Activated CD4-positive, alpha-beta T cell treated with anti-CD3 and anti-CD28 coated beads, Interleukin-2, amount 10 ng/mL, durations not matched to agents 7 days and 5 days (primary cell): Measurements from ENCODE around the gene CLEC2L. TPM values are rescaled to one million over a fixed set of nuclear protein-coding genes. Genes with fewer than 3 reads are reported as not detected.

Experiments
- CTCF ChIA-PET: fragments of 350-600 bp; sonication (Branson Sonifier 250); formaldehyde crosslinking; loops from one replicate; lab custom pipeline; 2021; ENCODE audit warnings: antibody characterized with exemption; lab: Charles Lee
- POLR2A ChIA-PET: fragments of 350-600 bp; sonication (Branson Sonifier 250); formaldehyde crosslinking; loops from one replicate; lab custom pipeline; 2021; ENCODE audit warnings: antibody characterized with exemption; lab: Charles Lee
- DNase-seq: peaks from one replicate; pipeline ENCODE4 v3.0.0-alpha.2; 2020
- H3K27ac Mint-ChIP-seq: one replicate; pipeline ENCODE4 v1.8.0; 2021; ENCODE audit warnings: mild to moderate bottlenecking, moderate library complexity, mixed read lengths
- H3K27me3 Mint-ChIP-seq: one replicate; pipeline ENCODE4 v1.8.0; 2021; ENCODE audit warnings: mixed read lengths
- H3K36me3 Mint-ChIP-seq: one replicate; pipeline ENCODE4 v1.8.0; 2021; ENCODE audit warnings: low read depth, mixed read lengths
- H3K4me1 Mint-ChIP-seq: one replicate; pipeline ENCODE4 v1.8.0; 2021; ENCODE audit warnings: mixed read lengths
- H3K4me3 Mint-ChIP-seq: one replicate; pipeline ENCODE4 v1.8.0; 2021; ENCODE audit warnings: mild to moderate bottlenecking, moderate library complexity, mixed read lengths
- H3K9me3 Mint-ChIP-seq: one replicate; pipeline ENCODE4 v1.8.0; 2021; ENCODE audit warnings: mixed read lengths
- total RNA-seq, 2 experiments: library from RNA; stranded (reverse); gene quantifications; one replicate each; pipeline ENCODE4 v1.2.3, GENCODE V29; 2021

The CLEC2L gene
- total RNA-seq, 2 experiments from 2014 or later = not detected

DNA sequence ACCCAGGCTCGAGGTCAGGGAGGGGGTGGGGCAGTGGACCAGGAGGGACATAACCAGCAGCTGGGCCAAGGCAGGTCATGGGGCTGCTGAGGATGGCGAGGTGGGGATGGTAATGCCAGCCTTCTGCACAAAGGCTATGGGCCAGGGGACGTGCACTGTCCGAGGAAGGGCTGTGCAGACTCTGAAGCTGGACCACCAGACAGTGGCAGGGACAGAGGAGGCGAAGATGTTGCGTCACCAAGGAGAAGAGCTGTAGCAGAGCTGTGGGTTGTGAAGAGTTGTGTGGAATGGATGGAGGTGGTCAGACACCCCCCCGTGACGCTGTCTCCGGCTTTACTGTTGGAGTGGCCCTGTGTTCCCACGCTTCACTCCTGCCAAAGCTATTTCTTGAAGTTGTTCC, 1.8 kb downstream of the CLEC2L start:
- Mint-ChIP-seq H3K4me3 (no peak overlapping the region), H3K27me3 (peaks cover 38% of the 10 kb centered on the region), H3K9me3 (no peaks in the 10 kb centered on the region), H3K36me3 (no peaks in the 10 kb centered on the region), H3K27ac (no peak overlapping the region), H3K4me1 (peaks cover 4% of the 10 kb centered on the region)
- CTCF ChIA-PET = interaction anchor here (1.3 to 1.4 kb wide), 2 partner anchors 13 to 204 kb away, joined by 3 read pairs; no protein-coding TSS in a partner anchor
- POLR2A ChIA-PET = no interaction called here
- no peak for DNase-seq

DNA sequence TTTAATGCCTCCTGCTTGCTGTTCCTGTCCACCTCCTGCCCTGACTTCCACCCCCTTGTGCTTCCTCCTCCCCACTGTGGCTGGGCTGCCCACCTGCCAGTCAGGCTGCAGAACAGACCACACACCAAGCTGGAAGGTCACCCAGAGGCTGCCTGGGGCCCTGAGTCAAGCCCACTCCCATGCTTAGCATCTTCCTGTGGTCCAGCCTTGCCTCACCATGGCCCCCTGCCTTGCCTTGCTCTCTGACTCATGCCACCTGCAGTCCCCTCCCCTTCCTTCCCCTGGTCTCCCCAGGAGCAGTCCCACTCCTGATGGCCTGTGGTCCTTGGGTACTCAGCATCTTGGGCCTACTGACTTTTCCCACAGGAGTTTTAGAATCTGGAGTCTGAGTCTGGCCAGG, 2.3 kb downstream of the CLEC2L start:
- H3K4me1 Mint-ChIP-seq = peaks cover 4% of the 10 kb centered on the region
- peaks cover 38% of the 10 kb centered on the region for H3K27me3 Mint-ChIP-seq
- no peak for DNase-seq
- POLR2A ChIA-PET = no interaction called here
- H3K36me3 Mint-ChIP-seq = no peaks in the 10 kb centered on the region
- no peak overlapping the region for H3K4me3 Mint-ChIP-seq
- CTCF ChIA-PET = interaction anchor here (1.3 to 1.4 kb wide), 2 partner anchors 13 to 204 kb away, joined by 3 read pairs; no protein-coding TSS in a partner anchor
- H3K9me3 Mint-ChIP-seq = no peaks in the 10 kb centered on the region
- H3K27ac Mint-ChIP-seq = no peak overlapping the region

- ChIA-PET POLR2A (no interaction called here), CTCF (no interaction called here)
- no peak for DNase-seq
- Mint-ChIP-seq H3K4me1 (peaks cover 4% of the 10 kb centered on the region), H3K9me3 (no peaks in the 10 kb centered on the region), H3K27me3 (peaks cover 29% of the 10 kb centered on the region), H3K27ac (no peak overlapping the region), H3K4me3 (no peak overlapping the region), H3K36me3 (no peaks in the 10 kb centered on the region)
Observed at GRCh38 chr7:139526578-139527544, 3.4 kb downstream of the CLEC2L start.

- ChIA-PET CTCF (no interaction called here), POLR2A (no interaction called here)
- no peaks in the 10 kb centered on the region for H3K9me3 Mint-ChIP-seq
Observed at GRCh38 chr7:139531094-139531493, 7.6 kb downstream of the CLEC2L start.

GRCh38 chr7:139532636-139533155, 9.2 kb downstream of the CLEC2L start:
- Mint-ChIP-seq H3K36me3 (no peaks in the 10 kb centered on the region), H3K27me3 (peaks cover 18% of the 10 kb centered on the region), H3K27ac (no peak overlapping the region), H3K4me3 (no peak overlapping the region), H3K9me3 (no peaks in the 10 kb centered on the region), H3K4me1 (no peaks in the 10 kb centered on the region)
- no peak for DNase-seq
- ChIA-PET CTCF (no interaction called here), POLR2A (no interaction called here)

More at GRCh38 chr7:139531094-139531493, 7.6 kb downstream of the CLEC2L start:
- Mint-ChIP-seq H3K27me3 (peaks cover 18% of the 10 kb centered on the region), H3K27ac (no peak overlapping the region), H3K36me3 (no peaks in the 10 kb centered on the region), H3K4me3 (no peak overlapping the region), H3K4me1 (peaks cover 2% of the 10 kb centered on the region)
- no peak for DNase-seq

DNA sequence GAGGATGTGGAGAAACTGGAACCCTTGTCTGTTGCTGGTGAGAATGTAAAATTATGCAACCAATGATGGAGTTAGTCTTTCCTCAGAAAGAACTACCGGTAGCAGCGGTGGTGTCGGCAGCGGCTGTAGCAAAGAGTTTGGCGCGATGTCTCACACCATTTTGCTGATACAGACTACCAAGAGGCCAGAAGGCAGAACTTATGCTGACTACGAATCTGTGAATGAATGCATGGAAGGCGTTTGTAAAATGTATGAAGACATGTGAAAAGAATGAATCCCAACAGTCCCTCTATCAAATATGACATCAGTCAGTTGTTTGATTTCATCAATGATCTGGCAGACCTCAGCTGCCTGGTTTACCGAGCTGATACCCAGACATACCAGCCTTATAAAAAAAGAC, 10.6 kb downstream of the CLEC2L start:
- CTCF ChIA-PET = no interaction called here
- no peaks in the 10 kb centered on the region for H3K9me3 Mint-ChIP-seq
- H3K27ac Mint-ChIP-seq = no peak overlapping the region
- H3K4me1 Mint-ChIP-seq = no peaks in the 10 kb centered on the region
- H3K36me3 Mint-ChIP-seq = no peaks in the 10 kb centered on the region
- DNase-seq = no peak
- peaks cover 15% of the 10 kb centered on the region for H3K27me3 Mint-ChIP-seq
- POLR2A ChIA-PET = no interaction called here
- H3K4me3 Mint-ChIP-seq = no peak overlapping the region

- POLR2A ChIA-PET = no interaction called here
- CTCF ChIA-PET = no interaction called here
- no peak for DNase-seq
- Mint-ChIP-seq H3K27me3 (peaks cover 15% of the 10 kb centered on the region), H3K36me3 (no peaks in the 10 kb centered on the region), H3K4me1 (no peaks in the 10 kb centered on the region), H3K4me3 (no peak overlapping the region), H3K9me3 (no peaks in the 10 kb centered on the region), H3K27ac (no peak overlapping the region)
Observed at GRCh38 chr7:139534966-139535651, 11.6 kb downstream of the CLEC2L start.

DNA sequence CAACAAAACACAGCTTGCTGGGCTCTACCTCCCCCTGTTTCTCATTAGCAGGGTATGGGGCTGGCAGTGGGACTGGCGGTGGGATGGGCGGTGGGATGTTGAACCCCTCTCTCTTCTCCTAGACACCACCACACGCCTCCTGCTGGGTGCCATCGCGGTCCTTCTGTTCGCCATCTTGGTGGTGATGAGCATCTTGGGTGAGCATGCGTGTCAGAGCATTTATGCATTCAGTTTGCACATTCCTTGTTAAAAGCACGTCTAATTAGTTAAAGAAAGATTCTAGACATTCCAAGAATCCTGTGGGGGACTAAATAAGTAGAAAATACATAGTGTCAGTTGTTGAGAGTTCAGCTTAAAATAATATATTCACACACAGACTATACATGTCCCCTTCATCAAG, 12.7 kb downstream of the CLEC2L start:
- no peak overlapping the region for H3K4me3 Mint-ChIP-seq
- CTCF ChIA-PET = interaction anchor here (1.1 kb wide), 1 partner anchor 13 kb away, joined by 3 read pairs; no protein-coding TSS in a partner anchor
- POLR2A ChIA-PET = no interaction called here
- H3K27me3 Mint-ChIP-seq = peaks cover 15% of the 10 kb centered on the region
- no peak for DNase-seq
- H3K9me3 Mint-ChIP-seq = no peaks in the 10 kb centered on the region
- H3K36me3 Mint-ChIP-seq = no peaks in the 10 kb centered on the region
- H3K4me1 Mint-ChIP-seq = no peaks in the 10 kb centered on the region
- H3K27ac Mint-ChIP-seq = no peak overlapping the region

DNA sequence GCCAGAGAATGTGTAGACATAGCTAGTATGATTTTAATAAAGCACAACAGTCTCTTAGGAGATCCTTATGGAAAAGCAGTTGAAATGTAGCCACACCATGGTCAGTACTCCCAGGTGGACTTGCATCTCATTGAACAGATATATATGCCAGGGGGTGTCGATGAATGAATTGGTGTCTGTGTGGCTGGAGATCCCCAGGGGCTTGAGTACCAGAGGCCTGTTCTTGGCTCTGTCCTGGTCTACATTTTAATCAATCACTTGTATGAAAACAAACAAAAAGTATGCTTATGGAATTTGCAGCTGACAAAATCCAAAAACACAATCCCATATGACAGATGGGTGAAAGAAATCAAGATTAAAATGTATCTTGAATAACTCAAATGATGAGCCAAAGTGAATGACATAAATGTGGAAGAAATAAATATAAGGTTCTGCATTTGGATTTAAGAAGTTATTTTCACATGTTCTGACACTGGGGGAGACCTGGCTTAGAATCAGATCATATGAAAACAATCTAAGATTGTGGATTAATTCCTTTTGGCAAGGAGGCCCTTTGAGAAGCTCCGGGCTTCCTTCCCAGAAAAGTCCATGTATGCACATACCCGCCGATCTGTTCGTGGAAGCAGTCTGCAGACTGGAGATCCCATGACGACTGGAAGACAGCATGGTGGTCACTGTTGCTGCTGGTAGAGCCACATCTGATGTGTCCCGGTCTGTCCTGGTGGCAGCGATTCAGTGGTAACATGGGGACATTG, 15.6 kb downstream of the CLEC2L start:
- Mint-ChIP-seq H3K27me3 (peaks cover 5% of the 10 kb centered on the region), H3K4me3 (no peak overlapping the region), H3K4me1 (no peaks in the 10 kb centered on the region), H3K27ac (no peak overlapping the region), H3K36me3 (no peaks in the 10 kb centered on the region), H3K9me3 (no peaks in the 10 kb centered on the region)
- CTCF ChIA-PET = interaction anchor here (0.6 to 1.7 kb wide), 3 partner anchors 14 to 19 kb away, joined by 3 to 4 read pairs (median 3); no protein-coding TSS in a partner anchor
- POLR2A ChIA-PET = no interaction called here
- DNase-seq = no peak

GRCh38 chr7:139540203-139540602, 16.7 kb downstream of the CLEC2L start:
- peaks cover under 1% of the 10 kb centered on the region for H3K27me3 Mint-ChIP-seq
- CTCF ChIA-PET = interaction anchor here (1.7 kb wide), 1 partner anchor 18 kb away, joined by 4 read pairs; no protein-coding TSS in a partner anchor
- H3K4me3 Mint-ChIP-seq = no peak overlapping the region
- H3K4me1 Mint-ChIP-seq = no peaks in the 10 kb centered on the region
- POLR2A ChIA-PET = no interaction called here
- no peaks in the 10 kb centered on the region for H3K36me3 Mint-ChIP-seq
- H3K27ac Mint-ChIP-seq = no peak overlapping the region
- H3K9me3 Mint-ChIP-seq = no peaks in the 10 kb centered on the region
- no peak for DNase-seq

DNA sequence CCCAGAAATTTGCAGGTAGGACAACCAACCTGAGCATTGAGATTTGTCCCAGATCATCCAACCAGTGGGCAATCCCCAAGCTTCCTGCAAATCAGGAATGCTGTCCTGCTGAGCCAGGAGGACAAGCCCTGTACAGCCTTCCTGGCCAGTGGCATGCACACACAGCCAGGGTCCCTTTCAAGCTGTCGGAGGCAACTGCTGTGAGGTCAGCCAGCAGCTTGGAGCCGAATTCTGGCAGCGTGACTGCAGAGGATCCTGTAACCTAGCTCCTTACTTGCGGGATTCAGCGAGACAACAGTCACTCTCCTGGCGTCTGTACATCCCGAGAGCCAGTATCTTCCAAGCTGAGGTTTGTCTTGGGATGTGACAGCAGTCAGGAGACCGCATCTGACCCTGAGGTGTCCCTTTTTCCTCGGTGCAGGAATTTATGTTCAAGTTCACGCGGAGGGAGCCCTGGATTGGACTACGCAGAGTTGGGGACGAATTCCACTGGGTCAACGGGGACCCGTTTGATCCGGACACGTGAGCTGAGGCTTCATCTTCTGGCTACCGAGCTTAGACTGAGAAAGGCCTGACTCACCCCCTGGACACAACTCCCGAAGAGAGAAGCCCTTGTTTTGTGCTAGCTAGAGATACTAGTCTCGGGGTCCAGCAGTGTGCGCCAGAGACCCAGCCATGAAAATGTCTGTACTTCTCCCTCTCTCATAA, 18.3 kb downstream of the CLEC2L start:
- H3K27ac Mint-ChIP-seq = no peak overlapping the region
- CTCF ChIA-PET = interaction anchor here (1.2 kb wide), 1 partner anchor 107 kb away, joined by 3 read pairs; no protein-coding TSS in a partner anchor
- H3K4me1 Mint-ChIP-seq = no peaks in the 10 kb centered on the region
- H3K9me3 Mint-ChIP-seq = no peaks in the 10 kb centered on the region
- no peak for DNase-seq
- POLR2A ChIA-PET = no interaction called here
- H3K36me3 Mint-ChIP-seq = no peaks in the 10 kb centered on the region
- H3K27me3 Mint-ChIP-seq = no peaks in the 10 kb centered on the region
- no peak overlapping the region for H3K4me3 Mint-ChIP-seq
